CD4-positive, alpha-beta T cell (primary cell): ENCODE results near the gene LINC00305. TPM values are rescaled to one million over a fixed set of nuclear protein-coding genes. Genes with fewer than 3 reads are reported as not detected.

Experiments used
- ATAC-seq: fragments of 200-7000 bp; cut with Tn5 transposase; one replicate; pipeline ENCODE4 v1.10.0; 2022; ENCODE audit warnings: mild to moderate bottlenecking; ENCODE audit not compliant: poor library complexity
- CTCF ChIA-PET: fragments of 350-600 bp; sonication (Branson Sonifier 250); formaldehyde crosslinking; loops from one replicate; lab custom pipeline; 2021; ENCODE audit warnings: antibody characterized with exemption, inconsistent platforms; lab: Charles Lee
- POLR2A ChIA-PET: fragments of 350-600 bp; sonication (Branson Sonifier 250); formaldehyde crosslinking; loops from one replicate; lab custom pipeline; 2021; ENCODE audit warnings: antibody characterized with exemption, inconsistent platforms; lab: Charles Lee
- DNase-seq, 14 experiments: peaks; one replicate each; pipeline ENCODE4 v3.0.0-alpha.2; 2013 to 2020; ENCODE audit warnings: mixed read lengths in 2 of 14
- H3K27ac ChIP-seq, 2 donors: one replicate each; pipeline versions ENCODE4 v1.5.1 to v1.7.0; 2013; ENCODE audit warnings: low read length in 2 of 2, low read depth in 1 of 2, mild to moderate bottlenecking in 1 of 2
- H3K27me3 ChIP-seq, 2 experiments: 1 replicate in 1 of 2; 2 replicates in 1 of 2; pipeline versions ENCODE4 v1.6.1 to v1.7.0; 2013; ENCODE audit warnings: low read length in 2 of 2, control low read depth in 1 of 2, mild to moderate bottlenecking in 1 of 2, moderate library complexity in 1 of 2; ENCODE audit not compliant: insufficient read depth in 2 of 2, control insufficient read depth in 1 of 2
- H3K36me3 ChIP-seq: one replicate; pipeline ENCODE4 v1.6.1; 2013; ENCODE audit warnings: low read length, control low read depth; ENCODE audit not compliant: insufficient read depth
- H3K4me1 ChIP-seq: one replicate; pipeline ENCODE4 v1.6.1; 2013; ENCODE audit warnings: low read length, control low read depth; ENCODE audit not compliant: insufficient read depth
- H3K4me3 ChIP-seq: one replicate; pipeline ENCODE4 v1.5.1; 2013; ENCODE audit warnings: mild to moderate bottlenecking, low read length, moderate library complexity
- H3K9me3 ChIP-seq, 2 experiments: 1 replicate in 1 of 2; 2 replicates in 1 of 2; pipeline versions ENCODE4 v1.6.1 to v1.7.0; 2013; ENCODE audit warnings: low read length in 2 of 2, mild to moderate bottlenecking in 2 of 2, control low read depth in 1 of 2, moderate library complexity in 1 of 2; ENCODE audit not compliant: control insufficient read depth in 1 of 2, insufficient read depth in 1 of 2
- H3K27ac Mint-ChIP-seq: one replicate; pipeline ENCODE4 v1.8.0; 2020; ENCODE audit warnings: mixed read lengths
- H3K27me3 Mint-ChIP-seq: one replicate; pipeline ENCODE4 v1.8.0; 2021; ENCODE audit warnings: mixed read lengths
- H3K36me3 Mint-ChIP-seq: one replicate; pipeline ENCODE4 v1.8.0; 2021; ENCODE audit warnings: low read depth, mixed read lengths
- H3K4me1 Mint-ChIP-seq: one replicate; pipeline ENCODE4 v1.8.0; 2021; ENCODE audit warnings: low read depth, mixed read lengths
- H3K4me3 Mint-ChIP-seq: one replicate; pipeline ENCODE4 v1.8.0; 2020; ENCODE audit warnings: mild to moderate bottlenecking, mixed read lengths
- H3K9me3 Mint-ChIP-seq: one replicate; pipeline ENCODE4 v1.8.0; 2020; ENCODE audit warnings: mixed read lengths
- CTCF ChIP-seq: fragments of 200-600 bp; IDR thresholded peaks from one replicate; pipeline ENCODE4 v1.8.0; 2022; ENCODE audit warnings: antibody characterized with exemption, mild to moderate bottlenecking
- intact Hi-C, 2 experiments: fragments of 100-400 bp; cut with DNase I in 1 of 2; cut with micrococcal nuclease in 1 of 2; formaldehyde crosslinking; loops; one replicate each; pipeline versions ENCODE4 v1.15.1 to v1.9.0; 2023 to 2025; cut with DNase I, micrococcal nuclease
- total RNA-seq, 174 experiments: library from RNA in 2 of 174; stranded (reverse) in 2 of 174; gene quantifications; one replicate each; pipeline ENCODE4 v1.2.3 and lab custom pipeline; 2021 to 2026

Gene LINC00305
- total RNA-seq, 2 experiments from 2014 or later: not detected

- H3K9me3 ChIP-seq: no peaks in the 10 kb centered on the region
- Mint-ChIP-seq H3K36me3 (no peaks in the 10 kb centered on the region), H3K4me3 (no peak overlapping the region), H3K27me3 (peaks cover 16% of the 10 kb centered on the region), H3K9me3 (no peaks in the 10 kb centered on the region), H3K4me1 (no peaks in the 10 kb centered on the region), H3K27ac (no peak overlapping the region)
- DNase-seq (no peak), ATAC-seq (no peak)
- intact Hi-C loops: no loop called here
- TF ChIP-seq CTCF: no peak
- CTCF ChIA-PET: no interaction called here
- H3K36me3 ChIP-seq: no peaks in the 10 kb centered on the region
- H3K4me3 ChIP-seq: no peak overlapping the region
- no peak overlapping the region for H3K27ac ChIP-seq
- no peaks in the 10 kb centered on the region for H3K27me3 ChIP-seq
- POLR2A ChIA-PET: no interaction called here
- no peaks in the 10 kb centered on the region for H3K4me1 ChIP-seq
These were observed 53.8 kb downstream of the LINC00305 start for GRCh38 chr18:64095056-64095455.

- no peaks in the 10 kb centered on the region for H3K36me3 ChIP-seq
- no peak for DNase-seq
- intact Hi-C loops: no loop called here
- no peak overlapping the region for H3K4me3 Mint-ChIP-seq
- H3K4me3 ChIP-seq: no peak overlapping the region
- no peaks in the 10 kb centered on the region for H3K9me3 Mint-ChIP-seq
- ChIA-PET POLR2A (no interaction called here), CTCF (no interaction called here)
- H3K27ac ChIP-seq: no peak overlapping the region
- no peak overlapping the region for H3K27ac Mint-ChIP-seq
- TF ChIP-seq CTCF: no peak
- H3K27me3 Mint-ChIP-seq: peaks cover 16% of the 10 kb centered on the region
- H3K27me3 ChIP-seq: no peaks in the 10 kb centered on the region
- H3K9me3 ChIP-seq: no peaks in the 10 kb centered on the region
- no peaks in the 10 kb centered on the region for H3K4me1 ChIP-seq
- no peaks in the 10 kb centered on the region for H3K4me1 Mint-ChIP-seq
- ATAC-seq: no peak
- no peaks in the 10 kb centered on the region for H3K36me3 Mint-ChIP-seq
These were observed 54.7 kb downstream of the LINC00305 start for GRCh38 chr18:64094210-64094609.

GRCh38 chr18:64091526-64091925 is 57.4 kb downstream of the LINC00305 start:
- no peak for TF ChIP-seq CTCF
- H3K36me3 ChIP-seq: no peaks in the 10 kb centered on the region
- Mint-ChIP-seq H3K9me3 (no peaks in the 10 kb centered on the region), H3K36me3 (no peaks in the 10 kb centered on the region), H3K4me3 (no peak overlapping the region), H3K27me3 (peaks cover 18% of the 10 kb centered on the region), H3K4me1 (no peaks in the 10 kb centered on the region), H3K27ac (no peak overlapping the region)
- ChIA-PET CTCF (no interaction called here), POLR2A (interaction anchor here (0.6 kb wide), 1 partner anchor 40 kb away, joined by 3 read pairs; no protein-coding TSS in a partner anchor)
- H3K27me3 ChIP-seq: no peaks in the 10 kb centered on the region
- intact Hi-C loops: no loop called here
- H3K27ac ChIP-seq: no peak overlapping the region
- no peak for DNase-seq
- H3K9me3 ChIP-seq: peaks cover 0 to 5% of the 10 kb centered on the region in 2 experiments
- H3K4me3 ChIP-seq: no peak overlapping the region
- H3K4me1 ChIP-seq: no peaks in the 10 kb centered on the region
- ATAC-seq: no peak
